Breast epithelium (tissue), 4 donors: ENCODE results near the gene MEPCE. TPM values are rescaled to one million over a fixed set of nuclear protein-coding genes. Genes with fewer than 3 reads are reported as not detected.
A peak's percentile ranks its signal among the peaks of the same experiment; 100 is the strongest.

Experiments used
- DNase-seq, 2 donors: peaks; one replicate each; pipeline ENCODE4 v3.0.0-alpha.2; 2019; ENCODE audit warnings: low spot score in 2 of 2
- H3K27ac ChIP-seq, 2 donors: fragments of 200-600 bp; sonication (generic) in 1 of 2; one replicate each; pipeline ENCODE4 v1.5.1; 2016 to 2019; ENCODE audit warnings: mild to moderate bottlenecking in 1 of 2
- H3K27me3 ChIP-seq, 2 donors: fragments of 200-600 bp; sonication (generic) in 1 of 2; one replicate each; pipeline versions ENCODE4 v1.5.1 to v1.6.0; 2017 to 2019; ENCODE audit warnings: control low read depth in 1 of 2, mild to moderate bottlenecking in 1 of 2
- H3K36me3 ChIP-seq: fragments of 200-600 bp; one replicate; pipeline ENCODE4 v1.5.1; 2019
- H3K4me1 ChIP-seq, 2 donors: fragments of 200-600 bp; sonication (generic); one replicate each; pipeline ENCODE4 v1.5.1; 2016 to 2019; ENCODE audit warnings: control low read depth in 1 of 2
- H3K4me3 ChIP-seq, 3 donors: fragments of 200-600 bp; sonication (generic); 1 replicate in 2 of 3; 2 replicates in 1 of 3; pipeline ENCODE4 v1.5.1; 2016 to 2019; ENCODE audit warnings: mild to moderate bottlenecking in 3 of 3, moderate library complexity in 2 of 3
- H3K9me3 ChIP-seq, 2 donors: fragments of 200-600 bp; sonication (generic) in 1 of 2; one replicate each; pipeline ENCODE4 v1.5.1; 2016 to 2019; ENCODE audit warnings: control low read depth in 1 of 2
- CTCF ChIP-seq, 3 donors: fragments of 450-650 bp; IDR thresholded peaks; one replicate each; pipeline ENCODE4 v1.5.1; 2016 to 2017; ENCODE audit warnings: antibody characterized with exemption in 3 of 3, mild to moderate bottlenecking in 3 of 3, moderate library complexity in 3 of 3
- POLR2A ChIP-seq: fragments of 450-650 bp; IDR thresholded peaks from one replicate; pipeline ENCODE4 v1.6.1; 2016; ENCODE audit warnings: antibody characterized with exemption, mild to moderate bottlenecking, moderate library complexity
- POLR2AphosphoS5 ChIP-seq, 3 donors: sonication (generic); formaldehyde crosslinking; IDR thresholded peaks; one replicate each; pipeline ENCODE4 v1.6.1; 2017; ENCODE audit warnings: antibody characterized with exemption in 3 of 3
- intact Hi-C: fragments of 100-400 bp; cut with DNase I; formaldehyde crosslinking; loops from one replicate; pipeline ENCODE4 v1.15.1; 2023; ENCODE audit warnings: low total_unique reads
- total RNA-seq, 3 donors: library from RNA; depleted of rRNA; stranded (reverse); fragments of >200 nt; gene quantifications; one replicate each; pipeline ENCODE4 v1.1.0, GENCODE V29; 2016

The MEPCE gene
- total RNA-seq, 3 donors from 2014 or later, result 26.5 to 41.4 (median 40.6) TPM

GRCh38 chr7:100469227-100470044, 39.8 kb downstream of the MEPCE start:
- no peak overlapping the region for H3K4me3 ChIP-seq
- H3K36me3 ChIP-seq, result no peaks in the 10 kb centered on the region
- peaks cover 7 to 18% of the 10 kb centered on the region in 2 donors for H3K4me1 ChIP-seq
- H3K27me3 ChIP-seq, result no peaks in the 10 kb centered on the region
- intact Hi-C loops, result loop anchor here (5.0 kb wide), 1 partner anchor 93 kb away; no protein-coding TSS in a partner anchor
- peak; percentile 69 to 88 for DNase-seq
- H3K9me3 ChIP-seq, result no peaks in the 10 kb centered on the region
- TF ChIP-seq POLR2A, result no peak
- peak in 2 of 3 donors; percentile 8 to 41 for TF ChIP-seq POLR2AphosphoS5 (IDR thresholded peaks at IDR 0.05)
- TF ChIP-seq CTCF (IDR thresholded peaks at IDR 0.05), result peak; percentile 93 to 98 (median 96)
- H3K27ac ChIP-seq, result peak overlapping the region; percentile 55 to 69

- DNase-seq, result no peak
- TF ChIP-seq POLR2A (no peak), CTCF (IDR thresholded peaks at IDR 0.05) (no peak), POLR2AphosphoS5 (IDR thresholded peaks at IDR 0.05) (no peak)
- Histone ChIP-seq H3K4me3 (no peak overlapping the region), H3K4me1 (peaks cover 7 to 18% of the 10 kb centered on the region in 2 donors), H3K36me3 (no peaks in the 10 kb centered on the region), H3K27ac (no peak overlapping the region), H3K9me3 (no peaks in the 10 kb centered on the region), H3K27me3 (no peaks in the 10 kb centered on the region)
- intact Hi-C loops, result no loop called here
Measured at GRCh38 chr7:100471021-100471420, 41.4 kb downstream of the MEPCE start.

- no peaks in the 10 kb centered on the region for H3K36me3 ChIP-seq
- no peak for TF ChIP-seq POLR2AphosphoS5 (IDR thresholded peaks at IDR 0.05)
- H3K9me3 ChIP-seq, result no peaks in the 10 kb centered on the region
- DNase-seq, result no peak
- peak overlapping the region; percentile 73 to 89 for H3K27ac ChIP-seq
- no peaks in the 10 kb centered on the region for H3K27me3 ChIP-seq
- intact Hi-C loops, result no loop called here
- H3K4me1 ChIP-seq, result peaks cover 14 to 16% of the 10 kb centered on the region in 2 donors
- peak overlapping the region in 2 of 3 donors; percentile 20 to 44 for H3K4me3 ChIP-seq
Measured at GRCh38 chr7:100472121-100472851, 42.7 kb downstream of the MEPCE start.

GRCh38 chr7:100472854-100473499, 43.3 kb downstream of the MEPCE start:
- Histone ChIP-seq H3K27me3 (no peaks in the 10 kb centered on the region), H3K4me3 (peak overlapping the region in 2 of 3 donors; percentile 20 to 44), H3K4me1 (peaks cover 9 to 14% of the 10 kb centered on the region in 2 donors), H3K36me3 (no peaks in the 10 kb centered on the region), H3K9me3 (no peaks in the 10 kb centered on the region), H3K27ac (peak overlapping the region; percentile 73 to 89)
- TF ChIP-seq POLR2A, result no peak
- no peak for TF ChIP-seq CTCF (IDR thresholded peaks at IDR 0.05)
- no peak for TF ChIP-seq POLR2AphosphoS5 (IDR thresholded peaks at IDR 0.05)
- intact Hi-C loops, result no loop called here
- DNase-seq, result no peak

- Histone ChIP-seq H3K36me3 (no peaks in the 10 kb centered on the region), H3K4me1 (peaks cover 8 to 14% of the 10 kb centered on the region in 2 donors), H3K27me3 (no peaks in the 10 kb centered on the region), H3K9me3 (no peaks in the 10 kb centered on the region), H3K4me3 (peak overlapping the region; percentile 94 to 96 (median 95)), H3K27ac (peak overlapping the region; percentile 94 to 95)
- DNase-seq, result peak in 1 of 2 donors; percentile 55
- TF ChIP-seq POLR2A (no peak), POLR2AphosphoS5 (IDR thresholded peaks at IDR 0.05) (no peak), CTCF (IDR thresholded peaks at IDR 0.05) (no peak)
- intact Hi-C loops, result loop anchor here (5.0 kb wide), 1 partner anchor 212 kb away; no protein-coding TSS in a partner anchor
Measured at GRCh38 chr7:100475549-100475948, 45.9 kb downstream of the MEPCE start.
